ENCODE data around the gene TAF1A. TPM values are rescaled to one million over a fixed set of nuclear protein-coding genes. Genes with fewer than 3 reads are reported as not detected.
A peak's percentile ranks its signal among the peaks of the same experiment; 100 is the strongest.

The TAF1A gene
- total and polyA plus RNA-seq, 2 donors (not counting 1 experiment from before 2014, with no cell fraction given) = 7.2 to 15.2 TPM

DNA sequence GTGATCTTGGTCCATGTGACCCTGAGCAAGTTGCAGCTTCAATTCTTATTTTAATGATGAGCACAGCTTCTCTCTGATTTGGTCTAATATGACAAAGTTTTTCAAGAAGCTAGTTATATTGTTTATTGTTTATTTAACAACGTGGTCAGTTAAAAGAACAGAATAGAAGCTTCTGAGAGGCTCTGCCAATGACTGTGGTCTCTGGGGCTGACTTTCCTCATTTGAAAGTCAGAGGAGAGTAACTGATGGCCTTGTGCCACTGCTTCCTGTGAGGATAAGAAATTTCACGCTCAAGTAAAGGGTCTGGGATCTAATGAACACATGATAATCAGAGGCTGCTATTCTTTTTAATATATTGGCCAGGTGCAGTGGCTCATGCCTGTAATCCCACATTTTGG lies 49.1 kb downstream of the TAF1A start:
- no peak overlapping the region for H3K4me2 ChIP-seq (ENCODE audit: extremely low read depth, insufficient read depth, low read length)
- H4K20me1 ChIP-seq (ENCODE audit: control insufficient read depth, extremely low read depth, insufficient read depth, low read length) = no peaks in the 10 kb centered on the region
- H3K79me2 ChIP-seq (ENCODE audit: control insufficient read depth, insufficient read depth, low read length) = no peaks in the 10 kb centered on the region
- H3K27ac ChIP-seq (ENCODE audit: insufficient read depth, low read length) = no peak overlapping the region
- no peak overlapping the region for H3K4me3 ChIP-seq (replicated peaks in 1 of 4; ENCODE audit: control extremely low read depth in 1 of 4, insufficient read depth in 1 of 4, low read depth in 3 of 4, low read length in 4 of 4)
- no peak for DNase-seq (ENCODE audit: low read depth in 2 of 2)
- no peak for TF ChIP-seq EZH2 (IDR thresholded peaks at IDR 0.05; ENCODE audit: low read length, missing control alignments)
- TF ChIP-seq, protein P1, sequence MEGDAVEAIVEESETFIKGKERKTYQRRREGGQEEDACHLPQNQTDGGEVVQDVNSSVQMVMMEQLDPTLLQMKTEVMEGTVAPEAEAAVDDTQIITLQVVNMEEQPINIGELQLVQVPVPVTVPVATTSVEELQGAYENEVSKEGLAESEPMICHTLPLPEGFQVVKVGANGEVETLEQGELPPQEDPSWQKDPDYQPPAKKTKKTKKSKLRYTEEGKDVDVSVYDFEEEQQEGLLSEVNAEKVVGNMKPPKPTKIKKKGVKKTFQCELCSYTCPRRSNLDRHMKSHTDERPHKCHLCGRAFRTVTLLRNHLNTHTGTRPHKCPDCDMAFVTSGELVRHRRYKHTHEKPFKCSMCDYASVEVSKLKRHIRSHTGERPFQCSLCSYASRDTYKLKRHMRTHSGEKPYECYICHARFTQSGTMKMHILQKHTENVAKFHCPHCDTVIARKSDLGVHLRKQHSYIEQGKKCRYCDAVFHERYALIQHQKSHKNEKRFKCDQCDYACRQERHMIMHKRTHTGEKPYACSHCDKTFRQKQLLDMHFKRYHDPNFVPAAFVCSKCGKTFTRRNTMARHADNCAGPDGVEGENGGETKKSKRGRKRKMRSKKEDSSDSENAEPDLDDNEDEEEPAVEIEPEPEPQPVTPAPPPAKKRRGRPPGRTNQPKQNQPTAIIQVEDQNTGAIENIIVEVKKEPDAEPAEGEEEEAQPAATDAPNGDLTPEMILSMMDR (conservative IDR thresholded peaks at IDR 0.05 in 1 of 2, IDR thresholded peaks at IDR 0.05 in 1 of 2; ENCODE audit: low read depth in 1 of 2, low read length in 2 of 2) = no peak
- no peaks in the 10 kb centered on the region for H3K36me3 ChIP-seq (ENCODE audit: control insufficient read depth, insufficient read depth, low read length)
- H3K27me3 ChIP-seq (ENCODE audit: control insufficient read depth, insufficient read depth, low read length) = no peaks in the 10 kb centered on the region
- no peak overlapping the region for H3K9ac ChIP-seq (ENCODE audit: insufficient read depth, low read length)
- H3K4me1 ChIP-seq (ENCODE audit: control insufficient read depth, extremely low read depth, insufficient read depth, low read length) = no peaks in the 10 kb centered on the region
- H2AFZ ChIP-seq (ENCODE audit: low read length) = no peak overlapping the region
- H3K9me3 ChIP-seq (ENCODE audit: control insufficient read depth, insufficient read depth, low read depth, low read length) = no peaks in the 10 kb centered on the region

GRCh38 chr1:222539951-222540597 lies 49.7 kb downstream of the TAF1A start:
- Histone ChIP-seq H3K9ac (ENCODE audit: insufficient read depth, low read length) (no peak overlapping the region), H2AFZ (ENCODE audit: low read length) (no peak overlapping the region), H3K27ac (ENCODE audit: insufficient read depth, low read length) (no peak overlapping the region), H3K79me2 (ENCODE audit: control insufficient read depth, insufficient read depth, low read length) (no peaks in the 10 kb centered on the region), H3K4me3 (replicated peaks in 1 of 4; ENCODE audit: control extremely low read depth in 1 of 4, insufficient read depth in 1 of 4, low read depth in 3 of 4, low read length in 4 of 4) (no peak overlapping the region), H3K4me1 (ENCODE audit: control insufficient read depth, extremely low read depth, insufficient read depth, low read length) (no peaks in the 10 kb centered on the region), H4K20me1 (ENCODE audit: control insufficient read depth, extremely low read depth, insufficient read depth, low read length) (no peaks in the 10 kb centered on the region), H3K36me3 (ENCODE audit: control insufficient read depth, insufficient read depth, low read length) (no peaks in the 10 kb centered on the region), H3K4me2 (ENCODE audit: extremely low read depth, insufficient read depth, low read length) (no peak overlapping the region), H3K9me3 (ENCODE audit: control insufficient read depth, insufficient read depth, low read depth, low read length) (no peaks in the 10 kb centered on the region), H3K27me3 (ENCODE audit: control insufficient read depth, insufficient read depth, low read length) (no peaks in the 10 kb centered on the region)
- TF ChIP-seq, protein P1 (conservative IDR thresholded peaks at IDR 0.05 in 1 of 2, IDR thresholded peaks at IDR 0.05 in 1 of 2; ENCODE audit: low read depth in 1 of 2, low read length in 2 of 2) = no peak
- no peak for TF ChIP-seq EZH2 (IDR thresholded peaks at IDR 0.05; ENCODE audit: low read length, missing control alignments)
- peak in 1 of 2 donors; percentile 18 for DNase-seq (ENCODE audit: low read depth in 2 of 2)

DNA sequence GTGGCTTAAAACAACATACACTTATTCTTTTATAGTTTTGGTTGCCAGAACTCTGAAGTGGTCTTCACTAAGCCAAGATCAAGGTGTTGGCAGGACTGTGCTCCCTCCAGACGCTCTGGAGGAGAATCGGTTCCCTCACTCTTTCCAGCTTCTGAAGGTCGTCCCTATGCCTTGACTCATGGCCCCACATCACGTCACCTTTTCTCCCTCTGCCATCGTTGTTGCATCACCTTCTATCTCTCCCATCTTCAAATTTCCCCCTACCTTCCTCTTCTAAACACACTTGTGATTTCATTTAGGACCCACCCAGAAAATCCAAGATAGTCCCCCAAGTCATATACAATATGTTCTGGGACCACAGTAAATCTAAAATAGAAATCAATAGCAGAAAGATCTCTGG lies 54.3 kb downstream of the TAF1A start:
- Histone ChIP-seq H3K27me3 (ENCODE audit: control insufficient read depth, insufficient read depth, low read length) (no peaks in the 10 kb centered on the region), H3K4me1 (ENCODE audit: control insufficient read depth, extremely low read depth, insufficient read depth, low read length) (no peaks in the 10 kb centered on the region), H3K4me3 (replicated peaks in 1 of 4; ENCODE audit: control extremely low read depth in 1 of 4, insufficient read depth in 1 of 4, low read depth in 3 of 4, low read length in 4 of 4) (no peak overlapping the region), H3K27ac (ENCODE audit: insufficient read depth, low read length) (no peak overlapping the region), H4K20me1 (ENCODE audit: control insufficient read depth, extremely low read depth, insufficient read depth, low read length) (no peaks in the 10 kb centered on the region), H2AFZ (ENCODE audit: low read length) (no peak overlapping the region), H3K79me2 (ENCODE audit: control insufficient read depth, insufficient read depth, low read length) (no peaks in the 10 kb centered on the region), H3K4me2 (ENCODE audit: extremely low read depth, insufficient read depth, low read length) (no peak overlapping the region), H3K9me3 (ENCODE audit: control insufficient read depth, insufficient read depth, low read depth, low read length) (no peaks in the 10 kb centered on the region), H3K9ac (ENCODE audit: insufficient read depth, low read length) (no peak overlapping the region), H3K36me3 (ENCODE audit: control insufficient read depth, insufficient read depth, low read length) (no peaks in the 10 kb centered on the region)
- DNase-seq (ENCODE audit: low read depth in 2 of 2) = no peak
- TF ChIP-seq, protein P1 (conservative IDR thresholded peaks at IDR 0.05 in 1 of 2, IDR thresholded peaks at IDR 0.05 in 1 of 2; ENCODE audit: low read depth in 1 of 2, low read length in 2 of 2) = no peak
- TF ChIP-seq EZH2 (IDR thresholded peaks at IDR 0.05; ENCODE audit: low read length, missing control alignments) = no peak
